Heart right ventricle (tissue), 16 donors: ENCODE results near the gene FOXP2. TPM values are rescaled to one million over a fixed set of nuclear protein-coding genes. Genes with fewer than 3 reads are reported as not detected.

Source experiments
- ATAC-seq, 8 donors: fragments of 200-7000 bp; cut with Tn5 transposase; one replicate each; pipeline ENCODE4 v1.9.1; 2020; ENCODE audit warnings: mild to moderate bottlenecking in 8 of 8, moderate library complexity in 8 of 8, moderate number of reproducible peaks in 1 of 8
- DNase-seq, 2 donors: peaks; one replicate each; pipeline ENCODE4 v3.0.0-alpha.2; 2020
- H3K27ac ChIP-seq, 10 donors: fragments of 200-600 bp; sonication (generic) in 2 of 10; one replicate each; pipeline versions ENCODE4 v1.5.0 to v1.8.0; 2020 to 2022; ENCODE audit warnings: mild to moderate bottlenecking in 3 of 10
- H3K27me3 ChIP-seq, 7 donors: fragments of 200-600 bp; one replicate each; pipeline ENCODE4 v1.8.0; 2021 to 2022; ENCODE audit warnings: mild to moderate bottlenecking in 2 of 7
- H3K36me3 ChIP-seq, 9 donors: fragments of 200-600 bp; sonication (generic) in 1 of 9; one replicate each; pipeline versions ENCODE4 v1.5.0 to v1.8.0; 2020 to 2022; ENCODE audit warnings: mild to moderate bottlenecking in 2 of 9
- H3K4me1 ChIP-seq, 9 donors: fragments of 200-600 bp; sonication (generic) in 1 of 9; one replicate each; pipeline versions ENCODE4 v1.5.0 to v1.8.0; 2020 to 2022; ENCODE audit warnings: mild to moderate bottlenecking in 4 of 9
- H3K4me3 ChIP-seq, 10 donors: fragments of 200-600 bp; sonication (generic) in 2 of 10; one replicate each; pipeline versions ENCODE4 v1.5.0 to v1.8.0; 2020 to 2022; ENCODE audit warnings: mild to moderate bottlenecking in 7 of 10, moderate library complexity in 2 of 10
- H3K9me3 ChIP-seq, 11 donors: fragments of 200-600 bp in 10 of 11; sonication (generic) in 2 of 11; one replicate each; pipeline versions ENCODE4 v1.5.0 to v1.8.0; 2013 to 2022; ENCODE audit warnings: mild to moderate bottlenecking in 2 of 11, control low read depth in 1 of 11, moderate library complexity in 1 of 11
- CTCF ChIP-seq, 9 donors: fragments of 200-600 bp; sonication (generic) in 2 of 9; IDR thresholded peaks; one replicate each; pipeline versions ENCODE4 v1.5.0 to v1.8.0; 2021 to 2022; ENCODE audit warnings: antibody characterized with exemption in 9 of 9, mild to moderate bottlenecking in 5 of 9, moderate library complexity in 1 of 9
- WGBS, 2 donors: extraction: QIAGEN DNeasy Blood & Tissue Kit; methylation state at CpG; one replicate each; pipeline ENCODE4 v1.1.7; 2013; ENCODE audit warnings: inconsistent platforms in 1 of 2; 5-methylcytosine and 5-hydroxymethylcytosine counted together
- intact Hi-C, 10 donors: fragments of 100-400 bp; cut with DNase I; formaldehyde crosslinking; loops; one replicate each; pipeline versions ENCODE4 v1.11.1 to v1.14.2; 2022
- polyA plus RNA-seq, 2 donors: library from polyadenylated mRNA; stranded (reverse); fragments of 200-250 nt; gene quantifications; one replicate each; pipeline ENCODE4 v1.2.3, GENCODE V29; 2013
- total RNA-seq, 10 donors: library from RNA; stranded (reverse); fragmentation: NEBNext Ultra II Directional in 3 of 10; extraction: Animal tissue kit (Norgen Biotek cat#: 25700) in 3 of 10; gene quantifications; one replicate each; pipeline versions ENCODE4 v1.2.1 to v1.2.4, GENCODE V29; 2021 to 2023
- donor health status: Arrhythmogenic right ventricular cardiomyopathy.
- donor health status: ischemic (EF 13 %, LVEDD 7.1; RV severe dilation, severe dysfunction).
- donor health status: healthy with polysubstance abuse.
- donor health status: DM: no; HTN: yes; CAD: no.
- donor health status: DM: no; HTN: no; CAD: no.
- donor health status: ischemic (EF 25% LVEDD 6.9; RV normal size, moderate dysfunction).
- donor health status: ischemic (EF 25% LVEDD 5.7; RV mildly dilated, moderate dysfunction).
- donor health status: healthy.
- donor health status: DM: yes; HTN: yes; CAD: no.
- donor health status: Ischemic cardiomyopathy.
- donor health status: ischemic (EF 35%, LVEDD 5.7; RV mildly dilated, moderate dysfunction).
- donor health status: nonischemic (EF 11% LVEDD 7.7; RV severe dilation, severe dysfunction).
- donor health status: DM: yes; HTN: yes; CAD: no.
- donor health status: PGD.
- donor health status: ischemic (EF 29% LVEDD 5.4; RV normal size, mild dysfunction).
- donor health status: nonischemic (EF 23%, LVEDD 6.1; RV moderate dilation, normal function).

FOXP2 gene
- total and polyA plus RNA-seq, 12 donors, result 0.16 to 4.7 (median 1.9) TPM

- no peaks in the 10 kb centered on the region for H3K4me1 ChIP-seq
- no peak overlapping the region for H3K4me3 ChIP-seq
- no peaks in the 10 kb centered on the region for H3K27me3 ChIP-seq
- ATAC-seq (no peak), DNase-seq (no peak)
- no peaks in the 10 kb centered on the region for H3K36me3 ChIP-seq
- no peaks in the 10 kb centered on the region for H3K9me3 ChIP-seq
- no peak for TF ChIP-seq CTCF (IDR thresholded peaks at IDR 0.05)
- no peak overlapping the region for H3K27ac ChIP-seq
- intact Hi-C loops, result no loop called here
These were observed 230.8 kb downstream of the FOXP2 start for GRCh38 chr7:114645451-114645850.

- TF ChIP-seq CTCF (IDR thresholded peaks at IDR 0.05), result no peak
- no peak for ATAC-seq
- H3K9me3 ChIP-seq, result no peaks in the 10 kb centered on the region
These were observed 232.9 kb downstream of the FOXP2 start for GRCh38 chr7:114647518-114647917.

GRCh38 chr7:114648117-114648516, 233.5 kb downstream of the FOXP2 start:
- DNase-seq (no peak), ATAC-seq (no peak)
- Histone ChIP-seq H3K4me3 (no peak overlapping the region), H3K27ac (no peak overlapping the region), H3K27me3 (no peaks in the 10 kb centered on the region), H3K36me3 (no peaks in the 10 kb centered on the region), H3K4me1 (no peaks in the 10 kb centered on the region), H3K9me3 (no peaks in the 10 kb centered on the region)
- no peak for TF ChIP-seq CTCF (IDR thresholded peaks at IDR 0.05)
- intact Hi-C loops, result no loop called here

More at GRCh38 chr7:114647518-114647917, 232.9 kb downstream of the FOXP2 start:
- no peaks in the 10 kb centered on the region for H3K27me3 ChIP-seq
- DNase-seq, result no peak
- no peaks in the 10 kb centered on the region for H3K36me3 ChIP-seq
- no peak overlapping the region for H3K4me3 ChIP-seq
- intact Hi-C loops, result no loop called here
- no peak overlapping the region for H3K27ac ChIP-seq
- no peaks in the 10 kb centered on the region for H3K4me1 ChIP-seq

GRCh38 chr7:114648680-114649079, 234.1 kb downstream of the FOXP2 start:
- H3K9me3 ChIP-seq, result no peaks in the 10 kb centered on the region
- intact Hi-C loops, result no loop called here
- ATAC-seq (no peak), DNase-seq (no peak)
- no peak overlapping the region for H3K4me3 ChIP-seq
- no peaks in the 10 kb centered on the region for H3K4me1 ChIP-seq
- no peaks in the 10 kb centered on the region for H3K36me3 ChIP-seq
- WGBS, 2 donors, result 93 to 94% methylated on average over 4 of the region's 4 CpGs
- TF ChIP-seq CTCF (IDR thresholded peaks at IDR 0.05), result no peak
- H3K27me3 ChIP-seq, result no peaks in the 10 kb centered on the region
- H3K27ac ChIP-seq, result no peak overlapping the region

GRCh38 chr7:114649689-114650088, 235.1 kb downstream of the FOXP2 start:
- Histone ChIP-seq H3K27ac (no peak overlapping the region), H3K9me3 (no peaks in the 10 kb centered on the region), H3K36me3 (no peaks in the 10 kb centered on the region), H3K27me3 (no peaks in the 10 kb centered on the region), H3K4me1 (no peaks in the 10 kb centered on the region), H3K4me3 (no peak overlapping the region)
- no peak for TF ChIP-seq CTCF (IDR thresholded peaks at IDR 0.05)
- WGBS, 2 donors, result 61 to 69% methylated on average over 3 of the region's 3 CpGs
- DNase-seq, result no peak
- intact Hi-C loops, result no loop called here
- no peak for ATAC-seq
